Neuronal stem cell (in vitro differentiated cells): ENCODE measurements around the gene HSPA1B.

Experiments
- DNase-seq: peaks from one replicate; pipeline ENCODE4 v3.0.0-alpha.2; 2013; ENCODE audit warnings: low spot score
- H2AFZ ChIP-seq: one replicate; pipeline ENCODE4 v1.6.1; 2013; ENCODE audit warnings: mild to moderate bottlenecking, low read length, inconsistent platforms
- H2AK5ac ChIP-seq: 2 replicates; pipeline ENCODE4 v1.6.1; 2013; ENCODE audit warnings: low read depth, mild to moderate bottlenecking, inconsistent platforms, low read length, moderate library complexity, mixed read lengths
- H2BK120ac ChIP-seq: 2 replicates; pipeline ENCODE4 v1.6.1; 2013; ENCODE audit warnings: low read depth, mild to moderate bottlenecking, inconsistent platforms, low read length, moderate library complexity, mixed read lengths
- H2BK12ac ChIP-seq: one replicate; pipeline ENCODE4 v1.6.1; 2013; ENCODE audit warnings: low read length, inconsistent platforms
- H2BK15ac ChIP-seq: 2 replicates; pipeline ENCODE4 v1.6.1; 2013; ENCODE audit warnings: mild to moderate bottlenecking, low read length, inconsistent platforms, mixed read lengths
- H2BK5ac ChIP-seq: one replicate; pipeline ENCODE4 v1.6.1; 2013; ENCODE audit warnings: inconsistent platforms, mild to moderate bottlenecking, low read length, moderate library complexity
- H3K14ac ChIP-seq: one replicate; pipeline ENCODE4 v1.6.1; 2013; ENCODE audit warnings: low read length, inconsistent platforms
- H3K18ac ChIP-seq: 2 replicates; pipeline ENCODE4 v1.6.1; 2013; ENCODE audit warnings: low read length, inconsistent platforms
- H3K23ac ChIP-seq: 2 replicates; pipeline ENCODE4 v1.6.1; 2013; ENCODE audit warnings: low read depth, mild to moderate bottlenecking, mixed read lengths, low read length, inconsistent platforms; ENCODE audit not compliant: poor library complexity
- H3K27ac ChIP-seq: replicated peaks from 3 replicates; pipeline ENCODE4 v1.5.1; 2013; ENCODE audit warnings: low read length, inconsistent platforms
- H3K27me3 ChIP-seq, 3 experiments: 2 replicates each; pipeline ENCODE4 v1.6.1; 2013; ENCODE audit warnings: low read length in 3 of 3, mild to moderate bottlenecking in 2 of 3, inconsistent platforms in 1 of 3, low read depth in 1 of 3, mixed read lengths in 1 of 3, moderate library complexity in 1 of 3; ENCODE audit not compliant: control insufficient read depth in 3 of 3, insufficient read depth in 3 of 3
- H3K36me3 ChIP-seq, 2 donors: replicated peaks in 1 of 2; 2 replicates each; pipeline ENCODE4 v1.6.1; 2013; ENCODE audit warnings: low read length in 2 of 2; ENCODE audit not compliant: control insufficient read depth in 2 of 2, insufficient read depth in 2 of 2
- H3K4ac ChIP-seq: 2 replicates; pipeline ENCODE4 v1.6.1; 2013; ENCODE audit warnings: inconsistent platforms, mild to moderate bottlenecking, low read length, moderate library complexity
- H3K4me1 ChIP-seq, 2 donors: 1 replicate in 1 of 2; 2 replicates in 1 of 2; pipeline ENCODE4 v1.6.1; 2013; ENCODE audit warnings: low read length in 2 of 2, low read depth in 1 of 2; ENCODE audit not compliant: control insufficient read depth in 2 of 2, insufficient read depth in 1 of 2
- H3K4me2 ChIP-seq: one replicate; pipeline ENCODE4 v1.6.1; 2013; ENCODE audit warnings: mild to moderate bottlenecking, low read length, inconsistent platforms; ENCODE audit not compliant: insufficient read depth, poor library complexity, severe bottlenecking
- H3K4me3 ChIP-seq, 2 donors: 2 replicates each; pipeline ENCODE4 v1.5.1; 2013; ENCODE audit warnings: low read length in 2 of 2, mild to moderate bottlenecking in 2 of 2, inconsistent platforms in 1 of 2, moderate library complexity in 1 of 2
- H3K79me1 ChIP-seq: one replicate; pipeline ENCODE4 v1.6.1; 2013; ENCODE audit warnings: low read depth, mild to moderate bottlenecking, inconsistent platforms, low read length, moderate library complexity
- H3K9ac ChIP-seq: one replicate; pipeline ENCODE4 v1.6.1; 2013; ENCODE audit warnings: mild to moderate bottlenecking, low read depth, low read length, inconsistent platforms; ENCODE audit not compliant: poor library complexity
- H3K9me3 ChIP-seq, 2 donors: replicated peaks in 1 of 2; 2 replicates each; pipeline versions ENCODE3 to v1.6.1; 2013; ENCODE audit warnings: low read length in 2 of 2, mild to moderate bottlenecking in 2 of 2, inconsistent platforms in 1 of 2, low read depth in 1 of 2, mixed read lengths in 1 of 2, moderate library complexity in 1 of 2; ENCODE audit not compliant: control insufficient read depth in 2 of 2, insufficient read depth in 1 of 2
- H4K8ac ChIP-seq: one replicate; pipeline ENCODE4 v1.6.1; 2013; ENCODE audit warnings: low read depth, mild to moderate bottlenecking, inconsistent platforms, low read length, moderate library complexity
- H4K91ac ChIP-seq: one replicate; pipeline ENCODE4 v1.6.1; 2013; ENCODE audit warnings: low read length, low read depth, mild to moderate bottlenecking, inconsistent platforms; ENCODE audit not compliant: poor library complexity
- WGBS, 2 donors: extraction: QIAGEN DNeasy Blood & Tissue Kit; methylation state at CpG; one replicate each; pipeline ENCODE4 v1.1.7; 2013; ENCODE audit warnings: missing lambda C conversion rate in 2 of 2, mixed read lengths in 1 of 2; ENCODE audit not compliant: insufficient read length in 2 of 2, insufficient replicate concordance in 1 of 2; ENCODE audit errors: extremely low coverage in 2 of 2; 5-methylcytosine and 5-hydroxymethylcytosine counted together

HSPA1B gene

DNA sequence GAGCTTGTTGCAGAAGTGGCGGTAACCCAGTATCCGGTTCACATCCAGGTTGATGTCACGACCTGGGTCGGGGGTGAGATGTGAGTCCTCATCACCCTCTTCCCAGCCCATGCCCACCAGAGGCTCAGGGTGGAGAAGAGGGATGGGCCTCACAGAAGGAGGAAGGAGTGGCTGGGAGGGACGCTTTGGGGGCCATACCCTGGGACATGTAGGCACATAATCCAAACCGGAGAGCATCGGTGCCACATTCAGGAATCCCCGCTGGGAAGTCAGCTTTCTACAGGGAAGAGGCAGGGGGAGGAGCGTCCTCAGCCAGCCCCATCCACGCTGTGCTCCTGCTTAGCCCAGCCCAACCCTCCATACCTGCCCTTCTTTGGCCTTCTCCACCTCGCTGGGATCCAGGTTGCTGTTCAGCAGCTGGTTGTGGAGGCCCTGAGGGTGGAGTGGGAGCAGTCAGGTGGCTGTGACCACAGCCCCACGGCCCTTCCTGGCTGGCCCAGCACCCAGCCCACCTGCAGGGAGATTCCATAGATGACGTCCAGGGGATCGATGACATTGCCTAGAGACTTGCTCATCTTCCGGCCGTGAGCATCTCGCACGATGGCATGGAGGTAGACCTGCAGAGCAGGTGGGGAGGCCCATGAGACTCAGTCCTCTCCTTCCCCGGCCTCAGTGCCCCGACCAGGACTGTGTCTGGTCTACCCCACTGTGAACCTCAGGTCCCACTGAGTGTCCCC is 46.9 kb upstream of the HSPA1B start:
- Histone ChIP-seq H3K4me2 (no peak overlapping the region), H2AK5ac (no peak overlapping the region), H3K18ac (no peak overlapping the region), H2BK12ac (peak overlapping the region; percentile 73), H2BK5ac (peak overlapping the region; percentile 24), H2BK15ac (no peak overlapping the region), H3K36me3 (peaks cover 59 to 82% of the 10 kb centered on the region in 2 donors), H3K23ac (no peak overlapping the region), H3K4me1 (peaks cover 4 to 8% of the 10 kb centered on the region in 2 donors), H3K14ac (peak overlapping the region; percentile 8), H2BK120ac (no peak overlapping the region), H3K9ac (peak overlapping the region; percentile 44), H3K4ac (no peak overlapping the region), H3K4me3 (no peak overlapping the region), H4K91ac (no peak overlapping the region), H3K27ac (no peak overlapping the region), H3K27me3 (no peaks in the 10 kb centered on the region), H3K79me1 (peaks cover 2% of the 10 kb centered on the region), H4K8ac (no peak overlapping the region), H2AFZ (no peak overlapping the region), H3K9me3 (no peaks in the 10 kb centered on the region)
- no CpG with 5 or more reads among the region's 20 CpGs for WGBS, 2 donors
- DNase-seq: no peak

GRCh38 chr6:31781244-31782125 is 46.1 kb upstream of the HSPA1B start:
- H2BK12ac ChIP-seq: no peak overlapping the region
- WGBS, 2 donors: no CpG with 5 or more reads among the region's 23 CpGs
- H2BK5ac ChIP-seq: no peak overlapping the region
- peak overlapping the region; percentile 85 for H3K23ac ChIP-seq
- peaks cover 2% of the 10 kb centered on the region for H3K79me1 ChIP-seq
- H3K4ac ChIP-seq: no peak overlapping the region
- H3K27ac ChIP-seq: no peak overlapping the region
- H3K4me2 ChIP-seq: no peak overlapping the region
- no peak overlapping the region for H3K14ac ChIP-seq
- H2BK15ac ChIP-seq: no peak overlapping the region
- no peak for DNase-seq
- H4K8ac ChIP-seq: no peak overlapping the region
- H3K18ac ChIP-seq: no peak overlapping the region
- H2BK120ac ChIP-seq: no peak overlapping the region
- peaks cover 62 to 90% of the 10 kb centered on the region in 2 donors for H3K36me3 ChIP-seq
- H3K9me3 ChIP-seq: no peaks in the 10 kb centered on the region
- no peak overlapping the region for H2AK5ac ChIP-seq
- no peak overlapping the region for H3K9ac ChIP-seq
- peaks cover 4 to 8% of the 10 kb centered on the region in 2 donors for H3K4me1 ChIP-seq
- H3K4me3 ChIP-seq: no peak overlapping the region
- no peak overlapping the region for H4K91ac ChIP-seq
- no peak overlapping the region for H2AFZ ChIP-seq
- H3K27me3 ChIP-seq: no peaks in the 10 kb centered on the region

DNA sequence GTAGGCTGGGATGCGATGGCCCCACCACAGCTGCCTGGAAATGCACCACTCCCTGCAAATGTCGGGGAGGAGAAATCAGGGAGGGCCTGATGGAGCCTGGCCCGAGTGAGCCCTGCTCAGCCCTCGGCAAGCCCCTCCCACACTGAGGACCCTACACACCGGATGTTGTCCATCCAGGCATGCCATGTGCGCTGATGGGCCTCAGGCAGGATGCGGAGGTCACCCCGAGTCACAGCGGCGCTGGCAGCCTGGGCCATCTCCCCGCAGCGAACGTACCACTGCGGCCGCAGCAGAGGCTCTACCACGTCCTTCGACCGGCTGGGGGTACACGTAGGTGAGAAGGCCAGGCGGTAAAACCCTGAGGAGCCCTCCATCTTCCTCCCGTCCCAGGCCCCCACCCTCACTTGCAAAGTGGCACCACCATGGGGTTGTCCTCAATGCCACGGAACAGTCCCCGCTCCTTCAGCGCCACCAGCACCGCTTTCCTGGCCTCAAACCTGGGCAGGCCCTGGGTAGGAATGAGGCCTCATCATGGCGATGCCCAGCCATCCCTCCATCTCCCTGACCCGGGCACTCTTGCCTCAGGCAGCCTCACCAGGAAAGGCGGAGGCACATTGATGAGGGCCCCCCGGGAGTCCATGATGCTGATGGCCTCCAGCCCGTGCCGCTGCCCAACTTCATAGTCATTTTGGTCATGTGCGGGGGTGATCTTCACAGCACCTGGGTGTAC is 45.2 kb upstream of the HSPA1B start:
- peak overlapping the region; percentile 70 for H3K9ac ChIP-seq
- peaks cover 62 to 98% of the 10 kb centered on the region in 2 donors for H3K36me3 ChIP-seq
- no CpG with 5 or more reads among the region's 32 CpGs for WGBS, 2 donors
- H3K23ac ChIP-seq: peak overlapping the region; percentile 58
- no peak overlapping the region for H4K8ac ChIP-seq
- no peak overlapping the region for H4K91ac ChIP-seq
- H3K79me1 ChIP-seq: peaks cover 2% of the 10 kb centered on the region
- H2BK15ac ChIP-seq: no peak overlapping the region
- no peaks in the 10 kb centered on the region for H3K27me3 ChIP-seq
- no peak overlapping the region for H2BK120ac ChIP-seq
- no peak overlapping the region for H2BK5ac ChIP-seq
- H2BK12ac ChIP-seq: no peak overlapping the region
- H3K4ac ChIP-seq: no peak overlapping the region
- H3K18ac ChIP-seq: no peak overlapping the region
- no peaks in the 10 kb centered on the region for H3K9me3 ChIP-seq
- no peak overlapping the region for H2AK5ac ChIP-seq
- H2AFZ ChIP-seq: no peak overlapping the region
- H3K4me1 ChIP-seq: no peaks in the 10 kb centered on the region
- DNase-seq: no peak
- H3K4me2 ChIP-seq: no peak overlapping the region
- no peak overlapping the region for H3K14ac ChIP-seq
- no peak overlapping the region for H3K4me3 ChIP-seq
- H3K27ac ChIP-seq: no peak overlapping the region
